Left cardiac atrium (tissue), 4 donors: ENCODE data around the gene KDSR. TPM values are rescaled to one million over a fixed set of nuclear protein-coding genes. Genes with fewer than 3 reads are reported as not detected.
A peak's percentile ranks its signal among the peaks of the same experiment; 100 is the strongest.
"Not testable (repeated sequence)": the region's sequence is repeated elsewhere in the genome, so short reads cannot be mapped to it uniquely, and the experiment has no call there.

Source experiments
- ATAC-seq, 2 donors: fragments of 200-7000 bp; cut with Tn5 transposase; one replicate each; pipeline ENCODE4 v1.9.1; 2020; ENCODE audit warnings: mild to moderate bottlenecking in 2 of 2, moderate library complexity in 2 of 2
- DNase-seq: peaks from one replicate; pipeline ENCODE4 v3.0.0-alpha.2; 2020
- intact Hi-C, 2 donors: fragments of 100-400 bp; cut with DNase I; formaldehyde crosslinking; loops; one replicate each; pipeline versions ENCODE4 v1.14.1 to v1.15.1; 2022 to 2023
- total RNA-seq, 2 donors: library from RNA; stranded (reverse); fragmentation: NEBNext Ultra II Directional; extraction: Animal tissue kit (Norgen Biotek cat#: 25700); gene quantifications; one replicate each; pipeline ENCODE4 v1.2.1, GENCODE V29; 2021
- donor health status: DM: no; HTN: yes; CAD: no.
- donor health status: DM: no; HTN: yes; CAD: no; lungs with severe emphysema.
- donor health status: DM: yes; HTN: yes; CAD: no.
- donor health status: Dilated cardiomyopathy.

Gene KDSR
- total RNA-seq, 2 donors from 2014 or later = 48.0 to 58.1 TPM

DNA sequence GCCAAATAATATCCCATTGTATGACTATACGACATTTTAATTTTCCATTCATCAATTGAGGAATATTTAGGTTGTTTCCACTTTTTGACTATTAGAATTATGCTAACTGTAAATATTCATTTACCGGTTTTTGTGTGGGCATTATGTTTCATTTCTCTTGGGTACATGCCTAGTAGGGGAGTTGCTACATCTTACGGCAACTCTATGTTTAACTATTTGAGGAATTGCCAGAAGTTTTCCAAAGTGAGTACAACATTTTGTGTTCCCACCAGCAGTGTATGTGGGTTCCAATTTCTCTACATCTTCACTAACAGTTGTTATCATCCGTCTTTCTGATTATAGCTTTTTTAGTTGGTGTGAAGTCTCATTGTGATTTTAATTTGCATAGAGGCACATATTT is 1.6 kb upstream of the KDSR start:
- intact Hi-C loops = loop anchor here (5.0 to 10.0 kb wide), 2 partner anchors 54 to 56 kb away; partner anchors contain the start of gene VPS4B (in 2 of the 2)
- no peak for DNase-seq

GRCh38 chr18:63366213-63367052 is 573 bp downstream of the KDSR start:
- peak; percentile 12 to 53 for ATAC-seq
- peak; percentile 62 for DNase-seq
- intact Hi-C loops = loop anchor here (5.0 to 10.0 kb wide), 2 partner anchors 56 to 58 kb away; partner anchors contain the start of gene VPS4B (in 2 of the 2)

More for the DNA sequence above, 1.6 kb upstream of the KDSR start:
- ATAC-seq = no peak

DNA sequence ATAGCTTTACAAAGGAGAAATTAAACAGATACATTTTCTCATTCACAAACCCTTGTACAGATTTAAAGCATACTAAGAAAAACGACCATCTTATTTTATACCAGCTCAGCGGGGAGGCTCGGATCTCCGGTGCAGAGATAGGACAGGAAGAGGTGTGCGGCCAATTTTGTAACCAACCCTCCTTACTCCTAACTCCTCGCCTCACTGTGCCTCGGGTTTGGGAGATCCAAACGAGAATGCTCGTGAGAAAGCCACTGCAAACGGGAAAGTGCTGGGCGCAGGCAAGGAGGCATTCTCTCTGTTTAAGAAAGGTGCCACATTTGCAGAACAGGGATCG is 1.2 kb downstream of the KDSR start:
- ATAC-seq = no peak
- no peak for DNase-seq
- intact Hi-C loops = loop anchor here (5.0 to 10.0 kb wide), 2 partner anchors 56 to 59 kb away; partner anchors contain the start of gene VPS4B (in 2 of the 2)

- DNase-seq = no peak
- no peak for ATAC-seq
- intact Hi-C loops = loop anchor here in 1 of 2 donors (10.0 kb wide), 1 partner anchor 61 kb away; the partner anchor contains the start of gene VPS4B
These were observed 3.1 kb downstream of the KDSR start for GRCh38 chr18:63363951-63364350.

GRCh38 chr18:63363420-63363819 is 3.6 kb downstream of the KDSR start:
- intact Hi-C loops = loop anchor here in 1 of 2 donors (10.0 kb wide), 1 partner anchor 61 kb away; the partner anchor contains the start of gene VPS4B
- DNase-seq, ATAC-seq: not testable (repeated sequence)

GRCh38 chr18:63356272-63356896 is 10.6 kb downstream of the KDSR start:
- no peak for DNase-seq
- intact Hi-C loops = no loop called here
- ATAC-seq = peak; percentile 73 to 83

DNA sequence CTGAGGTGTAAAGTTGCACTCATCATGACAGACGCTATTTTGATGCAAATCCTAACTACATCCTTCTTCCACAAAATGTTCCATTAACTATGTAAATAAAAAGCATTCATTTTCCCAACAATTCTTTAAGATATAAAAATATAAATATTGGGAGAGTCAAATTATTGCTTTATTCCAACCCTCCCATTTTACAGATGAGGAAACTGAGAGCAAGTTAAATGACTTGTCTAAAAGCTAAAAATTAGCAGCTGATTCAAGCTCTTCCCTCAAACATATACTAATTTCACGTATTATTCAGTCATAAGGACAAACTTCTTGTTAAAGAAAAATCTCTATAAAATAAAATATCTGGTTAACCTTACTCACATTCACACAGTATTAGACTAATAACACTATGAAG is 16.8 kb downstream of the KDSR start:
- intact Hi-C loops = no loop called here

GRCh38 chr18:63348508-63349136 is 18.4 kb downstream of the KDSR start:
- ATAC-seq = no peak
- no peak for DNase-seq
- intact Hi-C loops = no loop called here

More for the DNA sequence above, 16.8 kb downstream of the KDSR start:
- DNase-seq (no peak), ATAC-seq (no peak)

DNA sequence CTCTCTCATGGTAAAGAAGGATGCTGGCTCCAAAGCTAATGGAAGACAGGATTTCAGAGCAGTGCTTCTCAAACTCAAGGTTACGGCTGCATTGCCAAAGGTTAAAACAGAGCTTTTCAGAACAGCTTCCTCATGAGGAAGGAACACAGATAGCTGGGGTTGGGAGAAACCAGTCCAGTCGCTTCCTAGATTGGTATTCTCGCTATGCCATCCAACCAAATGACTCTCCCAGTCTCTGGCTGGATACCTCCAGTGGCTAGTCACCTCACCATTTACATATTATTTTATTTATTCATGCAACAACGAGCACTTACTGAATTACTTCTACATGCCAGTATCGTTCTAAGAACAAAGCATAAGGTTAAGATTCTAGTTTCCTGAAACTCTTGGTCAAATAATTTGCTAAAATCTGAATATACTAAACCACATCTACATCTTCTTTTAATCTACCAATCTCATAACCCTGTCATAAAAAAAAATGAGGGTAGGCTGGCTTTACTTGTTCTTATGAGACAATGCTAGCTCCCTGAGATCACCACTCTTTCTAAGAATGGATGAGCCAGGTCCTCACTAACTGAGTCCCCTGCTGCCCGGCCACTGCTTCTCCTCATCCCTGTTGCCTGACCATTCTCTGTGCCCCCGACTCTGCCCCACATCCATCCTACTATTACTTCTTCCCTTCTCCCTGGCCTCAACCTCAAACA is 20.4 kb downstream of the KDSR start:
- peak; percentile 55 to 62 for ATAC-seq
- no peak for DNase-seq
- intact Hi-C loops = no loop called here

DNA sequence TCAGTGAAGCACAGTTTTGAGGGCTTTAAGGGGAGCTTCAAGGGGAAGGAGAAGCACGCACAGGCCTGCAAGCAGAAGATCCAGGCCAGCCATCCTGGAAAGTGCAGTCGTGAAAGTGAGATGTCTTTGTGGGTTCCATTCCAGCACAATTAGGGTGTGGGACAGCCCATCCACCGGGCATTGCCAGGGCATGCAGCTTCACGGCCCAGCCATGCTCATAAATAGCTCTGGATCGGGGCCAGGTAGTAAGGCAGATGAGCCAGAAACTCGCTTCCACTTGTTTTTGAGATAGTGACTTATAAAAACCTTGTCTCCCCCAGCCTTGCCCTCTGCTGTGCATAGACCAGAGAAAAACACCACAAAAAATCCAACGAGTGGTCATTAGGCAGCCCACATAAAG is 21.0 kb downstream of the KDSR start:
- peak; percentile 63 for DNase-seq
- intact Hi-C loops = no loop called here
- ATAC-seq = peak; percentile 86 to 88

GRCh38 chr18:63344918-63345317 is 22.1 kb downstream of the KDSR start:
- intact Hi-C loops = loop anchor here in 1 of 2 donors (5.0 kb wide), 1 partner anchor 92 kb away; no protein-coding TSS in a partner anchor
- DNase-seq (no peak), ATAC-seq (no peak)

GRCh38 chr18:63344263-63344662 is 22.7 kb downstream of the KDSR start:
- intact Hi-C loops = loop anchor here in 1 of 2 donors (5.0 kb wide), 1 partner anchor 93 kb away; no protein-coding TSS in a partner anchor
- DNase-seq (no peak), ATAC-seq (no peak)

- intact Hi-C loops = loop anchor here (2.0 to 5.0 kb wide), 2 partner anchors 95 to 97 kb away; no protein-coding TSS in a partner anchor
- peak; percentile 54 to 60 for ATAC-seq
- peak; percentile 36 for DNase-seq
These were observed 24.8 kb downstream of the KDSR start for GRCh38 chr18:63342206-63342605.

GRCh38 chr18:63339920-63340484 is 27.0 kb downstream of the KDSR start:
- ATAC-seq = no peak
- intact Hi-C loops = loop anchor here in 1 of 2 donors (5.0 kb wide), 1 partner anchor 97 kb away; no protein-coding TSS in a partner anchor

DNA sequence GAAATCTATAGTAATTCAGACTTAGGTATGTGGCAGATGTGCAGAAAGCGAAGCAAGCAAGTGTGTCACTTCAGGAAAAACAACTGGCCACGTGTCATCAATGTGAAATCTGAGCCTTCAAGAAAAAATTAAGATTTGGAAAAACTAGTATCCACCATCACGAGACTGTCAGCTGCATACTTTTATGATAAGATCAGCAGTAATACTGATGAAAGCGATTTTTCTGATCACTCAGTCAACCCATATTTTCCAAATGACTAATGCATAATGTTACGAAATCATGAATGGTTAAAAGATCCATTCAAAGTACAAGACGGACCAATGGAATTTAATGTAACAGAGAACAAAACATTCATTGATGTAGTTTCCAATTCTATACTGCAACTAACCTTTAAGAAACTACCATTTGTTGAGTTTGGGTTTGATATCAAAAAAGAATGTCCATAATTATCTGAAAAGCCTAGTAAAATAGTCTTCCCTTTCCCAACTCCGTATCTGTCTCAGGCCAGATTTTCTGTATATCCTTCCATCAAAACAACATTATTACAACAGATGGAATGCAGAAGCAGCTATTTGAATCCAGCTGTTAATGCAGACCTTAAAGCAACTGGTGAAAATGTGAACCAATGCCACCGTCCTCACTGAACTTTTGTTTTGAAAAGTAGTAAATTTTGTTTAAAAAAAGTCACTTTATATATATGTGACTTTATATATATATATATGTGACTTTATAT is 30.5 kb downstream of the KDSR start:
- intact Hi-C loops = no loop called here
- ATAC-seq = peak in 1 of 2 donors; percentile 43
- no peak for DNase-seq

More at GRCh38 chr18:63339920-63340484, 27.0 kb downstream of the KDSR start:
- no peak for DNase-seq

DNA sequence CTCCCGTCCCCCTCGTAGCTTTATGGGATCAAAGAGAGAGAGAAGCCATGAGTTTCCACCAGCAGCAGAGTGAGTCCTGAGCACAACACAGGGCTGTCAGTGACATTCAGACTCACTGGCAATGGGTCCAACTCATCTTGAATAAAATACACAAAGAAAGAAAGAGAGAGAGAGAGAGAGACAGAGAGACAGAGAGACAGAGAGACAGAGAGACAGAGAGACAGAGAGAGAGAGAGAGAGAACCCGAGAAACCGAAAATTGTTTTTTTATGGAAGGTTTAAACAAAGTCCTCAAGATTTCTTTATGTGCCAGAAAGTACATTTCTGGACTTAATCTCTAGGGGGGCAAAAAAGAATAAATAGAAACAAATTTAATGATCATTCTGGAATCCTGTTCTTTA is 35.9 kb downstream of the KDSR start:
- intact Hi-C loops = no loop called here
- no peak for ATAC-seq
- no peak for DNase-seq

DNA sequence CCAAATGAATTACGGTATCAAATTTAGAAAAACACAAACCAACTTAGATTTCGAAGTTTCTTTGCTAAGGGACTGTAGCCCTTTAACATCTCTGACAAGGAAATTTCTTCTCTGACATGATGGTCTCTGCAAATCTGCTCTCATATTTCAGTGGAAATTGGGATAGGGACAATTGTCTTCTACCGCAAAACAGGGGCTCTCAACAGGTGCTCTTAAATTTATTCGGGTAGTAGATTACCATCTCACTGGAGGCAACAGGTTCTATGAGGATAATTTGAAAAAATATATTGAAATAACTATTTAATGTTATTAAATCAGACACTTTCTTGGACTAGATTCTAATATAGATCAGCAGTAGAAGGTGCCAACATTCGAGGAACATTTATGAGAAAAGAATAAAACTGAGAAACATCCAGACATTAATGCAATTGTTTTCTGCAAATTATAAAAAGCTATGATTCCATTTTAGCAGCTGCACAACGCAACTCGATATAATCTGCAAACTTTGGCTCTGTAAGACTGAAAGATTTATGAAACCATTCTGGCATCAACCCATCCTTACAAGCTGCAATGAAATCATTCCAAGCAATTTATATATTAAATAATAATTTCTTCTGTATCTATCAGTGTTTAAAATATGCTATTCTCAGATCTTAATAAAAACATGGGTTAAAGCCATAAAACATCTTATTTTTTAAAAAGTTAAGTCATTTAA is 37.4 kb downstream of the KDSR start:
- ATAC-seq = no peak
- intact Hi-C loops = no loop called here
- DNase-seq = no peak
